GM12878 (cell line): ENCODE measurements around the gene RRP15.

Experiments
- BACH1 ChIP-seq: fragments of 450-650 bp; IDR thresholded peaks from 2 replicates; pipeline ENCODE4 v1.6.1; 2017; ENCODE audit warnings: mild to moderate bottlenecking, borderline replicate concordance
- CTCF ChIP-seq, 3 experiments: IDR thresholded peaks in 2 of 3; conservative IDR thresholded peaks in 1 of 3; 2 replicates each; pipeline ENCODE4 v1.5.1; 2011; ENCODE audit warnings: low read depth in 3 of 3, low read length in 3 of 3, mild to moderate bottlenecking in 3 of 3, control low read depth in 2 of 3, moderate library complexity in 2 of 3, inconsistent platforms in 1 of 3, mixed read lengths in 1 of 3; ENCODE audit not compliant: control insufficient read depth in 2 of 3, insufficient read depth in 1 of 3; ENCODE audit errors: extremely low read depth in 1 of 3
- EP300 ChIP-seq, 2 experiments: fragments of 150-350 bp in 1 of 2; IDR thresholded peaks; 2 replicates each; pipeline ENCODE4 v1.6.1; 2011 to 2012; ENCODE audit warnings: low read depth in 2 of 2, low read length in 2 of 2, borderline replicate concordance in 1 of 2, improper control_type of control experiment in 1 of 2, inconsistent platforms in 1 of 2; ENCODE audit not compliant: control insufficient read depth in 1 of 2
- MXI1 ChIP-seq: fragments of 150-350 bp; IDR thresholded peaks from 2 replicates; pipeline ENCODE4 v1.6.1; 2011; ENCODE audit warnings: low read depth, mild to moderate bottlenecking, inconsistent platforms, low read length, improper control_type of control experiment
- PKNOX1 ChIP-seq: fragments of 450-650 bp; IDR thresholded peaks from 2 replicates; pipeline ENCODE4 v1.6.1; 2016; ENCODE audit warnings: mild to moderate bottlenecking
- RFX5 ChIP-seq: IDR thresholded peaks from 2 replicates; pipeline ENCODE4 v1.6.1; 2011; ENCODE audit warnings: low read depth, low read length, improper control_type of control experiment

GRCh38 chr1:218314316-218314715, 29.2 kb downstream of the RRP15 start:
- no peak for TF ChIP-seq CTCF (IDR thresholded peaks at IDR 0.05 in 2 of 3, conservative IDR thresholded peaks at IDR 0.05 in 1 of 3; ENCODE audit: control insufficient read depth in 2 of 3, extremely low read depth in 1 of 3, insufficient read depth in 1 of 3, low read depth in 3 of 3, low read length in 3 of 3)
- no peak for TF ChIP-seq MXI1
- TF ChIP-seq PKNOX1 = no peak
- no peak for TF ChIP-seq BACH1
- no peak for TF ChIP-seq EP300 (IDR thresholded peaks at IDR 0.05; ENCODE audit: borderline replicate concordance in 1 of 2, control insufficient read depth in 1 of 2, low read depth in 2 of 2, low read length in 2 of 2)
- no peak for TF ChIP-seq RFX5
